GM06990 (cell line): ENCODE results near the gene ART5.

ENCODE experiments used
- DNase-seq: peaks from one replicate; pipeline ENCODE4 v3.0.0-alpha.2; 2011; ENCODE audit not compliant: insufficient read length; ENCODE audit errors: extremely low read depth
- H3K27me3 ChIP-seq: replicated peaks from 2 replicates; pipeline ENCODE4 v1.6.0; 2011; ENCODE audit warnings: low read length; ENCODE audit not compliant: control insufficient read depth, insufficient read depth
- H3K36me3 ChIP-seq: 2 replicates; pipeline ENCODE4 v1.5.1; 2011; ENCODE audit warnings: low read length; ENCODE audit not compliant: control insufficient read depth, insufficient read depth
- H3K4me3 ChIP-seq: replicated peaks from 2 replicates; pipeline ENCODE4 v1.5.1; 2011; ENCODE audit warnings: low read depth, mild to moderate bottlenecking, control low read depth, low read length
- CTCF ChIP-seq: IDR thresholded peaks from 2 replicates; pipeline ENCODE4 v1.5.1; 2011; ENCODE audit warnings: low read length, control low read depth, mild to moderate bottlenecking, inconsistent platforms; ENCODE audit not compliant: insufficient read depth, poor library complexity, severe bottlenecking

The ART5 gene

DNA sequence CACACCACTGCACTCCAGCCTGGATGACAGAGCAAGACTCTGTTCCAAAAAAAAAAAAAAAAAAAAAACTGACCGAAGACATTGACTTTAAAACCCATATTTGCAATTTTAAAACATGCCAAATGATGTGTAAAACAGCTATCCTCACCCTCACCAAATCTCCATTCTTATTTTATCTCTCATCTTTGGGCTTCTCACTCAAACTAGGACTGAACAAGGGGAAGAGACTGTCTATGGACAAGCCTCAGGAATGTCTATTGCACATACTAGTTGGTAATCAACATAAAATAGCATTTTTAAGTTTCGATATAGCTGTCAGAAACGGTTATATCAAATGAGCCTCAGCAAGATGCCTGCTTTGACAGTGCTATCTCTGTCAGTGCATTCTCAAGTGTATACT is 37.3 kb upstream of the ART5 start:
- H3K4me3 ChIP-seq, result no peak overlapping the region
- peaks cover 40% of the 10 kb centered on the region for H3K36me3 ChIP-seq
- H3K27me3 ChIP-seq, result no peaks in the 10 kb centered on the region
- DNase-seq, result no peak
- no peak for TF ChIP-seq CTCF

GRCh38 chr11:3675971-3676370 is 34.2 kb upstream of the ART5 start:
- H3K4me3 ChIP-seq, result no peak overlapping the region
- no peak for TF ChIP-seq CTCF
- DNase-seq, result no peak
- peaks cover 36% of the 10 kb centered on the region for H3K36me3 ChIP-seq
- no peaks in the 10 kb centered on the region for H3K27me3 ChIP-seq

- H3K27me3 ChIP-seq, result no peaks in the 10 kb centered on the region
- H3K4me3 ChIP-seq, result no peak overlapping the region
- no peak for DNase-seq
- H3K36me3 ChIP-seq, result peaks cover 38% of the 10 kb centered on the region
- TF ChIP-seq CTCF, result no peak
Measured at GRCh38 chr11:3674189-3674588, 32.4 kb upstream of the ART5 start.

- TF ChIP-seq CTCF, result no peak
- Histone ChIP-seq H3K4me3 (no peak within 1 kb of the TSS), H3K27me3 (no peaks in the 10 kb centered on the region), H3K36me3 (peaks cover 34% of the 10 kb centered on the region)
- no peak for DNase-seq
Measured at GRCh38 chr11:3671334-3672254, 29.8 kb upstream of the ART5 start, which contains the start of gene CHRNA10. Gene CHRNA10, minus strand, starts transcription at chr11:3671384. Its CDS starts 72 bp downstream, at chr11:3671312.

- Histone ChIP-seq H3K4me3 (no peak overlapping the region), H3K27me3 (no peaks in the 10 kb centered on the region), H3K36me3 (peaks cover 30% of the 10 kb centered on the region)
- DNase-seq, result no peak
- no peak for TF ChIP-seq CTCF
Measured at GRCh38 chr11:3669742-3670183, 28.0 kb upstream of the ART5 start.
